ENCODE data around the gene SPPL2C.
A peak's percentile ranks its signal among the peaks of the same experiment; 100 is the strongest.
"Not testable (repeated sequence)": the region's sequence is repeated elsewhere in the genome, so short reads cannot be mapped to it uniquely, and the experiment has no call there.

The SPPL2C gene

DNA sequence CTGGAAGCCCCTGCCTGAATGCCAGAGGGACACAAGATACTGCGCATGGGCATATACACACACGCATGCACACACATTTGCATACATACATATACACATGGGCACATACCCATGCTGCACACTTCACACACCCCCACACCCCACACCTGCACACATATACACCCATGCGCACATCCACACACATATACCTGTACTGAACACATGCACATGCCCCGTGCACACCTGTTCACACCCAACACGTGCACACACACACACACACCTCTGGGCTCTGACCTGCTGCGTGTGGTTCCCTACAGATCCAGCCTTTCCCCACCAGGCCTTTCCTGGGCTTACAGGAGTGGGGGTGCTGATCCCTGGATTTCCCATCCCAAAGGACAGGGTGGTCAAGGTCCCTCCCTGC, 6.3 kb downstream of the SPPL2C start:
- no peak for DNase-seq

GRCh38 chr17:45851464-45851863, 6.8 kb downstream of the SPPL2C start:
- DNase-seq = no peak

DNA sequence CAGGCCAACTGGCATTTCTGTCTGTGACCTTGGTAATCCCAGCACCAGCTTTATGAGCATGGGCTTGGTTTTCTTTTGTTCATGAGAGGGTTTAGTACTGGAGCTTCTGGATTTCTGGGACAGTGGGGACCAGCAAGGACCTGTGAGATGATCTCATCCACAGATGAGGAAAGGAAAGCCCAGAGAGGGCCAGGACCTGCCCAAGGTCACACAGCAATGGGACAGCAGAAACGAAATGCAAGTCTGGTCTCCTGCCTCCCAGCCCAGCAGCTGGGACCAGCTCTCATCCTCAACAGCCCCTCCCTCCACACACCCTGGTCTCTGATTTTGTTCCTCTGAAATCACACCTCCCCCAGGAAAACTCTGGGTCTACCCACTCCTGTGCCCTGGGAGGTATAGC, 7.2 kb downstream of the SPPL2C start:
- no peak for DNase-seq

DNA sequence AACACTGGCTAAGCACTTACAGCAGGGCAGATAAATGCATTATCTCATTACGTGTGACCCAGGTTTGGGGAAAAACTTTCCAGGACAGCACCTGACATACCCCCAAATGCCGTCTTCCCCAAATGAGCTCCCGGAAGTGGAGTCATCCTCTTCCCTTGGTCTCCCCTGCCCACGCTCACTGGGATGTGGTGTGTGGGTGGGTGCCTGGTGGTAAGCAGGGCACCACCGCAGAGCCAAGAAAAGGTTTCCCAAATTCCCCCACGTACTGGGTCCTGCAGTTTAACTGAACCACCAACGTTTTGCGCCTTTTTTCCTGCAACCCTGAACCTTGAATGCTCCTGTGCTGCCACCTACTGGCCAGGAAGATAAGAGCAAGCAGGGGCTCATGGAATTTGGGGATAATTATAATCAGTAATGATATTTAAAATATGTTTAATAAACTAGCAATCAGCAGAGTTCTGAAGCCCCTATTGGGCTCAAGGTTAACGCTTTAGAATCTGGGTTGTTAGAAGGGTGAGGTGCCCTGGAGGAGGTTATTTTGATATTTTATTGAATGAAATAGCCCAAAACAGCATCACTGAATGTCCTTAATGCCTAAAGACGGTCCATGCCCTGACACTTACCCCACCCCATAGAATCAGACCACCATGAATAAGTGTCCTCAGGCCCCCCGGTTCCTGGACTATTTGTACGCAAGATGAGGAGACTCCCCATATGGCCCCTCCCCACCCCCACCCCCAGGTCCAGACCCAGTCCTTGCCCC, 8.0 kb downstream of the SPPL2C start:
- peak; percentile 62 to 75 for DNase-seq

GRCh38 chr17:45854209-45854608, 9.5 kb downstream of the SPPL2C start:
- DNase-seq = no peak

DNA sequence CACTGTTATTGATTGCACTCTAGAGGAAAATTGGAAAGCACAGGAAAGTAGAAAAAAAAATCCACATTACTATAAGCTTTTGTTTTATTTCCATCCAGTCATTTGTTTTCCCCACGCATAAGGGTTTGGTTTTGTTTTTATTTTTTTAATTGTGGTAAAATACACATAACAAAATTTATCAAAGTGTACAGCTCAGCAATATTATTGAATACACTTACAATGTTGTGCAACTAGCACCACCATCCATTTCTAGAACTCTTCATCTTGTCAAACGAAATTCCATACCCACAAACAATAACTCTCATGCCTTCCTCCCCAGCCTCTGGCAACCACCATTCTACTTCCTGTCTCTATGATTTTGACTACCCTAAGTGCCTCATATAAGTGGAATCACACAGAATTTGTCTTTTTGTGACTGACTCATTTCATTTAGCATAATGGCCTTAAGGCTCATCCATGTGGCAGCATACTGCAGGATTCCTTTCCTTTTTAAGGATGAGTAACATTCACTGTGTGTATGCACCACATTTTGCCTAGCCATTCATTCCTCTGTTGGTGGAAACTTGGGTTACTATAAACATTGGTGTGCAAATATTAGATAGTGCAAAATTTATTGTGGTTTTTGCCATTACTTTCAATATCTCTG, 11.1 kb downstream of the SPPL2C start:
- DNase-seq = no peak

GRCh38 chr17:45857977-45858708, 13.5 kb downstream of the SPPL2C start:
- peak; percentile 45 to 46 for DNase-seq

DNA sequence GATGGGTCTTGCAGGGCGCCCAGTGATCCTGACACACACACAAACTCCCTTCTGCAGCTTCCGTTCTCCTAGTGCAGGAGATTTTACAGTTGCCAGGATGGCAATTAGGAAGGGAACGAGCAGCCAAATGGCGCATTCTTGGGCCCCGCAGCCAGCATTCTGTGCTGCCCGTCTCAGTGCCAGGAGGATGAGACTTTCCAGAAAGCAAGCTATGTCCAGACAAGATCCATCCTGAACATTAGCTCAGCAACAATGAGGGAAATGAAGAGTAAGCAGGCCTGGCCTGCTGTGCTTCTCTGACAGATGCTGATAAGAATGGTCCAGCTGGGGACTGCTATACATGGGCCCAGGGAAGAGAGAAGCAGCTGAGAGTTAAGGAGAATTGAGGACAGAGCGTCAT, 16.5 kb downstream of the SPPL2C start:
- DNase-seq = no peak

- DNase-seq = not testable (repeated sequence)
Measured at GRCh38 chr17:45862127-45862526, 17.4 kb downstream of the SPPL2C start.

DNA sequence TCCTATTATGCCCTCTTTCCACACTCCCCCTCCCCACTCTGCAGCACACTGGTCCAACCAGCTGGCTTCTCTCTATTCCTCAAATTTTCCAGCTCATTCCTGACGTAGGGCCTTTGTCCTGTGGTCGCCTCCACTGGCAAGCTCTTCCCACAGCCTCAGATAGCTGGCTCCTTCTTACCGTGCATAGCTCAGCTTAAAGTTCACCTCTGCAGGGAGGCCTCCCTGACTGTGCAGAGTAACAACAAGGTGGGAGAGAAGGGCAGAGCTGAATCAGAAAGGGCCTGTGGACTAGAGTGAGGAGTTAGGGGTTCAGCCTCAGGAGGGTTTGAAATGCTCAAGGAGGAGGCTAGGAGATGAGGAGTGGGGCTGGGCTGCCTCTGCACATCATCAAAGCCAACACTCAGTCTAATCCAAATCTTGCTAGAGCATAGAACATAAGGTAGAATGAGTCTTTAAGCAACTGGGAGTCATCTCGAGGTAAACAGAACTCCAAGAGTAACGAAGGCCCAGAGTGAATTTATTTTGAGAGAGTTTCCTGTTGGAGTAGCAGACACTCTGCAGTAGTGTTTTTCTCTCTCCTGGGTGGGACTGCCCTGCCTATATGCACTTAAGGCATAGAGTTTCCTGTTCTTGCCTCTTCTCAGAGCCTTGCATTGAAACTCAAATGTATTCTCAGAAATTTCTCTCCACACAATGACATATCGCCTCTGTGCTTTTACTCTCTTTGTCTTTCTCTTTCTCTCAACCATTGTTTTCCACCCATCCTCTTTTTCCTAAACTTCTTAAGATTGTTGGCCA, 19.4 kb downstream of the SPPL2C start:
- no peak for DNase-seq

DNA sequence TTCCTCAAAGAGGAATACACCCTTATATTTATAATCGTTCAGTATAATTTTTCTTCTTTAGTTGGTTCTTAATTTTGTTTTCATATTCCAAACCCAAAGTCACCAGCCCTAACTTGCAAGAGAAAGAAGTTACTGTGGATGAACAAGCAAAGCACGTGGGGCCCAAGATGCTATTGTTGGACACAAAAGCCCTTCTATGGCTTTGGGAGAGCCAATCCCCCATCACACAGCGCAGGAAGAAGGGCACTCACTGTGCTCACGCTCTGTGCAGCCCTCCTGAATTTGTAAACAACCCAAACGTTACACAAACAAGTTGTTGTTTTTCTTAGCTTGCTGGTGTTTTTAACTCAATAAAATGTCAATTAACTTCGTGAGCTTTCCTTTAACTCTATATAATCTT, 22.5 kb downstream of the SPPL2C start:
- no peak for DNase-seq

- no peak for DNase-seq
Measured at GRCh38 chr17:45867702-45868101, 23.0 kb downstream of the SPPL2C start.

GRCh38 chr17:45868276-45868675, 23.6 kb downstream of the SPPL2C start:
- DNase-seq = no peak

DNA sequence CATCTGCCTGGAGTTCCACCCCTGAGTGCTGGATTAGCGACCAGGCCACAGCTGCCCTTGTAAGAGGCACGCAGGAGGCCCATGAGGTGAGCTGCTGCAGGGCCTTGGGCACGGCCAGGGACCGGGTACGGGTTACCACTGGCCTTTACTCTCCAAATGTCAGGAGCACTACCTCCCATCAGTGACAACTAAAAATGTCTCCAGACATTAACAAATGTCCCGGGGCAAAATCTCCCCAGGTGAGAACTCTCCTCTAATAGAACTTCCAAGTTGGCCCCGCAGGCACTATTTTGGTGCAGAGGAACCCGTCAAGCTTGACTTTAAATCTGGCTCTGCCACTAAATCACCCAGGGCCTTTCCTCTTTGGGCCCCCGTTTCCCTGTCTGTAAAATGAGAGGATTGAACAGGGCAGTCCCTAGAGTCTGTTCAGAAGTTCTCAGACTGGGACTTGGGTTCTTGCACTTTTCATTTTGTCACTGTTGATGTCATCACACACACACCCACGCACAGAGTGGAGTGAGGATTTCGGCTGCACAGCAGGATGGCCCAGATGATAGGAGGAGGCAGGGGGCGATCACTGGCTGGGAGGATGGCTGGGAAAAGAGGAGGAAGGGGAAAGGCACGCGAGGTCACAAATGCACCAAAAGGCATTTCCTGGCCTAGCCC, 25.1 kb downstream of the SPPL2C start:
- no peak for DNase-seq

DNA sequence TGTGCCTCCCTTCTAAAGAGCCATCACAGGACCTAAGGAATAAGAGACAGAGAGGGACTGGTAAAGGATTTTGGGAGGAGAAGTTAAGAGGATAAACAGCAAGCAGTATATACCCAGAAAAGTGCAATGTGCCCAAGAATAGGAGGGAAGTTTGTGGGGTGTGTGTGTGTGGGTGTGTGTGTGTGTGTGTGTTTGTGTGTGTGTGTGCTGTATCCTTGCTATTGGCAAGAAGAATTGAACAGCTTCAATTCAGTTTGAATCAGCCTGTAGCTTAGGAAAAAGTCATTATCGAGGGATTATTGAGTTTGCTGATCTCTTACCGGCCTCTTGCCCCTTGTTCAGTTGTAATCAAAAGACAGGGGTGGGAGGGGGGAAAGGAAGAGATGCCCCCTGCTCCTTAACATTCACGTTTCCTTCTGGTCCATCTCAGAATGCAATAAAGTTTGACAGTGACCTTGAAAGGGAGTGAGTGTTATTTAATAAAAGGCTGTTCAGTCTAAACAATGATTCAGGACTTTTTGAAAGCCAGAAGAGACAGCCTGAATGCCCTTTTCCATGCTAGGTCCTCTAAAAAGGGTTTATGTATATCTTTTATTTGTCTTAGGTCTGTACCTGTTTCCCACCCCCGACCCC, 25.8 kb downstream of the SPPL2C start:
- DNase-seq = no peak

- no peak for DNase-seq
Measured at GRCh38 chr17:45871718-45872117, 27.0 kb downstream of the SPPL2C start.

DNA sequence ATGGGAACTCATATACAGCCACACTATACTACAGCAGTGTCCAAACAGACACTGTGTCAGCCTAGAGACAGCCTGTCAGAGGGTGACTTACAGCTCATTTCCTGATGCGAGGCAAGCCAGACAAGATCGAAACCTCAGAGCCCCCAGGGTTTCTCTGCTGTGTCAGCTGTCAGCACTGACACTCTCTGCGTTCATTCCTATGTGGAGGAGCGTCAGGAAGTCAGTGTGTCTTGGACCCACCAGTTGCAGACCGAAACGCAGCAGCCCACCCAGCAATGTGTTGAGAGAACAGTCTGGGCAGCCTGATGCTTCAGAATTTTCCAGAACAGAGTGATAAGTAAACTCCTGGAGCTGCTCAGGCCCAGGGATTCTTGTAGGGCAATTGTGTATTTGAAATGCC, 29.0 kb downstream of the SPPL2C start:
- peak; percentile 24 to 55 for DNase-seq

- no peak for DNase-seq
Measured at GRCh38 chr17:45874151-45874550, 29.5 kb downstream of the SPPL2C start.

GRCh38 chr17:45876539-45876938, 31.9 kb downstream of the SPPL2C start:
- DNase-seq = no peak

DNA sequence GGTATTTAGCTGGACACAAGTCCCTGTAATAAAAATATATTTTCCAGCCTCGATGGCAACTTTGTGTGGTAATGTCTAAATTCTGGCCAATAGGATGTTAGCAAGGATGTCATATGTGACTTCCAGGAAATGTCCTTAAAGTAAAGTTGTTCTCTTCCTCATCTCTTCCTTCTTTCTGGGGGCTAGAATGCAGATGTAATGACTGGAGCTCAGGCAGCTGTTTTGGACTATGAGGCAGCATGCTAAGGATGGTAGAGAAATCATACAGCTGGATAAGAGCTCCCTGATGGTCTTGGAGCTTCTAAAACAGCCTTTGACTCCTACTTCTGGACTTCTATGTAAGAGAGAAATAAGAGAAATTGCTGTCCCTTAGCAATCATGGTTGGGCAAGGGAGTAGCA, 32.8 kb downstream of the SPPL2C start:
- DNase-seq = no peak

DNA sequence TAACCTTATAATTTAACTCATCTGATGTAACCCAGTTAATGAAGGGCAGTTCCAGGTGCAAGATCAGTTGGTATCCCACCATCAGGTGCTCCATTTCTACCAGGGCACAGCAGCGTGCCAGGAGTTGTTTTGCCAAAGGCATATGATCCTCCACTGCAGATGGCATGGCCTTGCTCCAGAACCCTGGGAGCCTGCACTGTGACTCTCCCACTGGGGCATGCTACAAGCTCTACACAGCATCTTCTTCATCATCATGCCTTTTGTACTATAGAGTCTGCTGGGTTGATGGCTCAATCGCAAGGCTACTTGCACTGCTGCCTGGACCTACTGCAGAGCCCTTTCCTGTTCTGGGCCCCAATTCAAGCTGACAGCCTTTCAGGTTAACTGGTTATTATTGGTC, 38.4 kb downstream of the SPPL2C start:
- DNase-seq = no peak

DNA sequence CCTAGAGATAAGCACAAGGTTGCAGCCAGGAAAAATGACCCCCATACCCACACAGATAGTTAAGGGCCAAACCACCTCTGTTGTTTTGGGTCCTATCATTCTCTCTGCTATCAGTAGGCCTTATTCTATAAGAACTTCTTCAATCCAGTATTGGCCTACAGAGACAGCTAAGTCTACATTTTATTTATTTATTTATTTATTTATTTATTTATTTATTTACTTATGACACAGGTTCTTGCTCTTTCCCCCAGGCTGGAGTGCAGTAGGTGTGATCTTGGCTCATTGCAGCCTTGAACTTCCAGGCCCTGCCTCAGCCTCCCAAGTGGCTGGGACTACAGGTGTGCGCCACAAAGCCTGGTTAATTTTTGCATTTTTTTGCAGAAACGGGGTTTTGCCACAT, 42.2 kb downstream of the SPPL2C start:
- DNase-seq = no peak
